Activated T-cell treated with anti-CD3 and anti-CD28 coated beads, Interleukin-2, amount 50 U/mL, for 72 hours (primary cell): ENCODE results near the gene TFAP2A. TPM values are rescaled to one million over a fixed set of nuclear protein-coding genes. Genes with fewer than 3 reads are reported as not detected.

ENCODE experiments used
- ATAC-seq, 2 donors: fragments of 150-1000 bp; cut with Tn5 transposase; replicated peaks in 1 of 2; 2 replicates each; pipeline ENCODE4 v1.10.0; 2021; ENCODE audit warnings: moderate library complexity in 2 of 2, mild to moderate bottlenecking in 1 of 2
- DNase-seq, 2 donors: peaks; one replicate each; pipeline ENCODE4 v3.0.0; 2021 to 2022; ENCODE audit warnings: mixed read lengths in 1 of 2
- H3K27ac Mint-ChIP-seq: one replicate; pipeline ENCODE4 v1.8.0; 2022; ENCODE audit warnings: mild to moderate bottlenecking, moderate library complexity, mixed read lengths
- H3K27me3 Mint-ChIP-seq: one replicate; pipeline ENCODE4 v1.8.0; 2022; ENCODE audit warnings: low read depth, mixed read lengths
- H3K36me3 Mint-ChIP-seq, 2 donors: one replicate each; pipeline ENCODE4 v1.8.0; 2022; ENCODE audit warnings: mixed read lengths in 2 of 2, mild to moderate bottlenecking in 1 of 2; ENCODE audit not compliant: insufficient read depth in 2 of 2
- H3K4me1 Mint-ChIP-seq: one replicate; pipeline ENCODE4 v1.8.0; 2022; ENCODE audit warnings: low read depth, mixed read lengths
- H3K4me3 Mint-ChIP-seq, 2 donors: one replicate each; pipeline ENCODE4 v1.8.0; 2022; ENCODE audit warnings: mild to moderate bottlenecking in 2 of 2, mixed read lengths in 2 of 2, moderate library complexity in 2 of 2
- H3K9me3 Mint-ChIP-seq, 2 donors: one replicate each; pipeline ENCODE4 v1.8.0; 2022; ENCODE audit warnings: mixed read lengths in 2 of 2
- total RNA-seq, 2 donors: library from RNA; stranded (reverse); gene quantifications; one replicate each; pipeline ENCODE4 v1.2.3, GENCODE V29; 2022

Gene TFAP2A
- total RNA-seq, 2 donors from 2014 or later, result 0.35 to 0.36 TPM

DNA sequence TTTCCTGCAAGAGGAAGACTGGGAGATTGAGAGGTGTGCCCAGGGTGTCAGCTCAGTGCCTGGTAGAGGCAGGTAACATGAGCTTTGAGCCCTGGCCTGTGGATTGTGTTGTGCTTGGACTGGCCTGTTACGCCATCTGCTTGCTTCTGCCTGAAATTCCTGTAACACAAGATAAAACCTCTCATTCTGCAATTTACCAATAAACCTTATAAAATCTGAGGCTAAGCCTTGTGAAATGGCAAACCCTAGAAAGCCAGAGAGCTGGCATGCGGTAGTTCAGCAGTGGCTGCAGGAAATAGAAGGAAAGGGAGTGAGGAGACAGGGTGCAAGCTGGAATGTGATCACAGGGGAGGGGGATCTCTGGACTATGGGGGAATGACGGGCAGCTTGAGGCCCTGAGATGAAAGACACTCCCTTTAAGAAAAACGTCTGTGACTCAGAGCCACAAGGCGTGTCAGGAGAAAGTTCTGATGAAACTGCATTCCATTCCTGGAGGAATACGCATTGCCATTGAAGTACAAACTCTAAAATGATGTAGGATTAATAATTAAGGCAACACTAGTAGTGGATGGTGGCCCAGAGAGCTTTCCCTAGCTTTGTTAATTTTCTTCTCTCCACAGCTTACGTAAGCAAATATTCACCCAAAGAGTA, 26.3 kb upstream of the TFAP2A start:
- ATAC-seq, result no peak
- H3K27me3 Mint-ChIP-seq, result peaks cover 17% of the 10 kb centered on the region

DNA sequence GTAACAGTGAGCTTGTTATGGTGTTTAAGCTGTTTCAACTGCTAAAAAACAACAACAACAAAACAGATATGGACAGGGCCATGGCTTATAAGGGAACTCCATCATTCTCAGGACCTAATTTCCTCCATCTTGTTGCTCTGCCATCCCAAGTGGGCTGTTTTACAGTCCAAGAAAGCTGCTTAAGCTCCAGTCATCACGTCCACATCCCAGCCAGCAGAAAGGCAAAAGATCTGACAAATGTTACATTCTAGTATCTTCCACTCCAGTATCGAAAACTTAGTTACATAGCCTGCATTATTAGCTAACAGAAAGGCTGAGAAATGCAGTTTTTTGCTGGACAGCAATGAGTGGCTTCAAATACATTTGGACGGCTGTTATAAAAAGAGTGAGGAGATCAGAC, 23.0 kb upstream of the TFAP2A start:
- H3K27me3 Mint-ChIP-seq, result peaks cover 23% of the 10 kb centered on the region
- no peak for DNase-seq
- no peak for ATAC-seq
- no peaks in the 10 kb centered on the region for H3K9me3 Mint-ChIP-seq
- H3K36me3 Mint-ChIP-seq, result no peaks in the 10 kb centered on the region
- H3K4me1 Mint-ChIP-seq, result no peaks in the 10 kb centered on the region
- no peak overlapping the region for H3K4me3 Mint-ChIP-seq
- no peak overlapping the region for H3K27ac Mint-ChIP-seq

More for the DNA sequence above, 26.3 kb upstream of the TFAP2A start:
- H3K4me3 Mint-ChIP-seq, result no peak overlapping the region
- no peak for DNase-seq
- no peaks in the 10 kb centered on the region for H3K36me3 Mint-ChIP-seq
- no peaks in the 10 kb centered on the region for H3K4me1 Mint-ChIP-seq
- no peaks in the 10 kb centered on the region for H3K9me3 Mint-ChIP-seq
- H3K27ac Mint-ChIP-seq, result no peak overlapping the region

DNA sequence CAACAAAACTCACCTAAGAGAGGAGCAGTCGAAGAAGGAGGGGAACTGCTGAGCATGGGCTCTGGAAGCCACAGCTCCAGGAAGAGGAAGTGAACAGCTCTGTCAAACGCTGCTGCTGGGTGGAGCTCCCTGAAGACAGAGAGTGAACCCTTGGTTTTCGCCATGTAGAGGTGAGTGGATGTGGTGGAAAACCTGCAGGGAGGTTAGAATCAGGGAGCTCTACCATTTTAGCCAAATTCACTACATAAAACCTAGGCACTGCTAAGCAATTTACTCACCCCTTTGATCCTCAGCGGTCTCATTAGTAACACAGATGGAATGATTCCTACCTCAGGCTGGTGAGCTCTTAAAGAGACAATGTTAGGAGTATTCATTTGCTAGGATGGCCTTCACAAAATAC, 19.4 kb upstream of the TFAP2A start:
- H3K9me3 Mint-ChIP-seq, result no peaks in the 10 kb centered on the region
- no peak for ATAC-seq
- H3K27ac Mint-ChIP-seq, result no peak overlapping the region
- no peak for DNase-seq
- H3K27me3 Mint-ChIP-seq, result peaks cover 25% of the 10 kb centered on the region
- no peak overlapping the region for H3K4me3 Mint-ChIP-seq
- no peaks in the 10 kb centered on the region for H3K4me1 Mint-ChIP-seq
- H3K36me3 Mint-ChIP-seq, result no peaks in the 10 kb centered on the region

DNA sequence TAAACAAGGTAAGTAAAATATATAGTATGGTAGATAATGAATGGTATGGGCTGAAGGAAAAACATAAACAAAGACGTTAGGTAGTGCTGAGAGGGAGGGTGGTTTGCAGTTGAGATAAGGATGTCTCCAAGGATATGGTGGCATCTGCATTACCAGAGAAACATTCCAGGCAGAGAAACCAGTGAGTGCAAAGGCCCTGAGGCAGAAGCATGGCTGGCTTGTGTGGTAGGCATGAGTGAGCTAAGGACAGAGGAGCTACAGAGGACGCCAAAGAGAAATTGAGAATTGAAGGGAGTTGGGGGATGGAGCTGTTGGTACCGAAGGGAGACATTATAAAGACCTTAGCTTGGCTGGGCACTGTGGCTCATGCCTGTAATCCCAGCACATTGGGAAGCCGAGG, 18.4 kb upstream of the TFAP2A start:
- DNase-seq, result no peak
- no peak for ATAC-seq
- Mint-ChIP-seq H3K27ac (no peak overlapping the region), H3K4me3 (no peak overlapping the region), H3K36me3 (no peaks in the 10 kb centered on the region), H3K4me1 (no peaks in the 10 kb centered on the region), H3K27me3 (peaks cover 26% of the 10 kb centered on the region), H3K9me3 (no peaks in the 10 kb centered on the region)

DNA sequence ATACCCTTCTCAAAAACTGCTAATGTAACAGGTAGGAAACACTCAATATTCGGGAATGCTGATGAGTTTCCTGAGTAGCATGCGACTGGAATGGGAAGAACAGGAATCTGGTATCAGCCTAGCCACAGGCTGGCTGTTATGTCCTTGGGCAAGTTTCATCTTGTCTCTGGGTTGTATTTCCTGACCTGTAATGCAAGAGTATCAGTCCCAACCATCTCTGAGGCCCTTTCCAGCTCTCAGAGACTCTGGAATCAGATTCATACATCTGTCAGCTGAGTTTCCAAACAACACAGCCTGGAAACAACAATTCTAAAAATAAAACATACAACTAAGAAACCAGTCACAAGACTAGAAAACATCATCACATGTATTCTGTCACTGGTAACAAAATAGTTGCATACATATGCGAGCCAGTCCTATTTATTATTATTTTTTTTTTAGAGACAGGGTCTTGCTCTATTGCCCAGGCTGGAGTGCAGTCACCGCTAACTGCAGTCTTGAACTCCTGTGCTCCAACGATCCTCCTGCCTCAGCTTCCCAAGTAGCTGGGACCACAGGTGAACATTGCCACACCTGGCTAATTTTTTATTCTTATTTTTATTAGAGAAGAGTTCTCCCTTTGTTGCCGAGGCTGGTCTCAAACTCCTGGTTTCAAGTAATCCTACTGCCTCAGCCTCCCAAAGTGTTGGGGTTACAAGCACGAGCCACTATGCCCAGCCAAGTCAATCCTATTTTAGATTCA, 16.7 kb upstream of the TFAP2A start:
- Mint-ChIP-seq H3K27me3 (peaks cover 33% of the 10 kb centered on the region), H3K4me3 (no peak overlapping the region), H3K36me3 (no peaks in the 10 kb centered on the region), H3K9me3 (no peaks in the 10 kb centered on the region), H3K4me1 (peaks cover 3% of the 10 kb centered on the region), H3K27ac (no peak overlapping the region)
- DNase-seq, result no peak
- ATAC-seq, result no peak

DNA sequence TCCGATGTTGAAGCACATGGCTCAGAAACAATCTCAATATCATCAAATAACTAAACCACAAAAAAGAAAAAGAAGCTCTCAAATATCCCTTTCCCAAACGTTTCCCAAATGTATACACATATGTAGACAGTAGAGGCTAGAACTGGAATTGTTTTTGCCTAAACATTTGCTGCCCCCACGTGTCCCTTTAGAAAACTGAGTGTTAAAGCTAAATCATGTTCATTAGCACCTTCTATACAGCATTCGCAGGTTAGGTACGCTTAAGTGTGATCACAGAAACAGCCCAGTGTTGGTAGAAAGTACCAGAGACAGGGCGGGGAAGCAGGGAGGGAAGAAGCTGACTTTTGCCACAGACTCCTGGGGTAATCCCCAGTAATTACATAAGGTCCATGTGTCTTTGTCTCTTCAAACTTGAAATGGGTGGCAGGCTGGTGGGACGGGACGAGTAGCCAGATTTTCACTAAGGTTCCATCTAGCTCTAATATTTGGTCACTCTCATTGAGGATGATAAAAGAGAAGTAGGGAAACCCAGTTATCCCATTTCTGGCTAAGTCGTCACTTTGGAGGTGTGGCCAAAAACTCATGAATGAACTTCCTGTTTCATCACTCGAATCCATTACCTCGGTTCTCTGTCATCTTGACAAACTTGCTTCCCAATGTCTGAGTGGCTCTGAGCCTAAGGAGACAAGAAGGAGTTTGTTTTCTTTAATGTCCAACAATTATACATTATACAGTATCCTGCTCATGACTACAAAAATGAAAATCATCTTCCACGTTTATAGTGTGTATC, 15.0 kb upstream of the TFAP2A start:
- DNase-seq (no peak), ATAC-seq (peak; percentile 49 to 70)
- peaks cover 44% of the 10 kb centered on the region for H3K27me3 Mint-ChIP-seq
- H3K27ac Mint-ChIP-seq, result no peak overlapping the region
- no peaks in the 10 kb centered on the region for H3K9me3 Mint-ChIP-seq
- H3K4me1 Mint-ChIP-seq, result peaks cover 12% of the 10 kb centered on the region
- H3K4me3 Mint-ChIP-seq, result peak overlapping the region; percentile 54 to 68
- peaks cover 0 to 1% of the 10 kb centered on the region in 2 donors for H3K36me3 Mint-ChIP-seq

DNA sequence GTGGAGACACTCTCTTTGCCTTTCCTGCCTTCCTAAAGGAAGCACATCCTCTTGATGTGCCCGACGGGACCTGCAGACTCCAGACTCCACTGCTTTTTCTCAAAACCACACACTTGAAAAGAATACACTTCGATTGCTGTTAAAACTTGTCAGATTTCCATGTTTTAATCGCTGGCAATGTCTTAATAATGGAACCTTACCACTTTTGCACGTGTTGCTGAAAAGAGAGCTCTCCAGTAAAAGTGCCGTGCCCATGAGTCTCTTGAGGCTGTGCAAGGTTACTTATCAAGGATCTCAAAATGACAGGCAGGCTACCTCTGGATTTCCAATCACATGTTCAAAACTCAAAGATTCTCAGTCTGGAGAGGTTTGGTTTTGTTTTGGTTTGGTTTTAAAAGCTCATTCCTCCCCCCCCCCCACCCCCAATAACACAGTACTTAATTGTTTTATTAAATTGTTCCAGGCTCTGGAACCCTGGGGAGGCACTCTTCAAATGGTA, 12.0 kb upstream of the TFAP2A start:
- Mint-ChIP-seq H3K4me3 (peak overlapping the region; percentile 70 to 82), H3K9me3 (no peaks in the 10 kb centered on the region), H3K27me3 (peaks cover 67% of the 10 kb centered on the region), H3K27ac (no peak overlapping the region), H3K4me1 (peaks cover 16% of the 10 kb centered on the region), H3K36me3 (peaks cover 0 to 1% of the 10 kb centered on the region in 2 donors)
- DNase-seq (no peak), ATAC-seq (no peak)

DNA sequence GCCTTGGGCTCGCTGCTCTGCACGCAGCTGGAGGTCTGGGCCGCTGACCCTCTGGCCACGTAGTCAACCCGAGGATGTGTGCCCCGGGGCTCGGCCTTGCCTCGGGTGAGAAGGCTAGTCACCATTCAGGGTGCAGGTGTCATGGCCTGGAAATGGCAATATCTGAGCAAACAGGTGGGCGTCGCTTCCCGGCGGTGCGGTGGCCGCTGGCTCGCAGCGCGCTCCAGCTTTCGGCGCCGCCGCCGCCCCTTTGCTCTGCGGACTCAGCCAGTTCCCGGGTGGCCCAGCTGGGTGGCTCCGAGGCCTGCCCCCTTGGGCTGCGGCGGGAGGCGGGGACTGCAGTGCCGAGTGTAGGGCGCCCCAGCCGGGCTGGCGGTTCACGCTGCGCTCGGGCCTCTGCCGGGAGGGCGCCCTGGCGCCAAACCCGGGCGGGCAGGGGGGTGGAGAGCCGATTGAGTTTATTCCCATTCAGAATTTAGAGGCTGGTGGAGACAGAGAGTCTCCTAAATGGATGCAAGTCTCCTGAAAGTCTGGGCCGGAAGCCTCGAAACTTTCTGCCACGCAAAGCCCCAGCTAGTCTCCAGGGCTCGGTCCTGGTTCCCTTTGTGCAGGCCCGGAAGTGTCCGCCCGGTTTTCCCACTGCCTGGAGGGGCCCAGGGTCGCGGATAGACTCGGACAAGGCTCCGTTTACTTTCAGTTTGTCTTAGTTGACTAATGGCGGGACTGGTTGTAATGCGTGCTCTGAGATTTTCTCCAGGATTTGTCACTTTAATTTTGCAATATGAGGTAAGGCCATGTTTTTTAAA, 11.3 kb upstream of the TFAP2A start:
- DNase-seq (no peak), ATAC-seq (peak; percentile 61 to 67)
- H3K27ac Mint-ChIP-seq, result no peak overlapping the region
- peaks cover 20% of the 10 kb centered on the region for H3K4me1 Mint-ChIP-seq
- no peaks in the 10 kb centered on the region for H3K9me3 Mint-ChIP-seq
- peak overlapping the region; percentile 70 to 82 for H3K4me3 Mint-ChIP-seq
- H3K36me3 Mint-ChIP-seq, result peaks cover 0 to 1% of the 10 kb centered on the region in 2 donors
- peaks cover 74% of the 10 kb centered on the region for H3K27me3 Mint-ChIP-seq

DNA sequence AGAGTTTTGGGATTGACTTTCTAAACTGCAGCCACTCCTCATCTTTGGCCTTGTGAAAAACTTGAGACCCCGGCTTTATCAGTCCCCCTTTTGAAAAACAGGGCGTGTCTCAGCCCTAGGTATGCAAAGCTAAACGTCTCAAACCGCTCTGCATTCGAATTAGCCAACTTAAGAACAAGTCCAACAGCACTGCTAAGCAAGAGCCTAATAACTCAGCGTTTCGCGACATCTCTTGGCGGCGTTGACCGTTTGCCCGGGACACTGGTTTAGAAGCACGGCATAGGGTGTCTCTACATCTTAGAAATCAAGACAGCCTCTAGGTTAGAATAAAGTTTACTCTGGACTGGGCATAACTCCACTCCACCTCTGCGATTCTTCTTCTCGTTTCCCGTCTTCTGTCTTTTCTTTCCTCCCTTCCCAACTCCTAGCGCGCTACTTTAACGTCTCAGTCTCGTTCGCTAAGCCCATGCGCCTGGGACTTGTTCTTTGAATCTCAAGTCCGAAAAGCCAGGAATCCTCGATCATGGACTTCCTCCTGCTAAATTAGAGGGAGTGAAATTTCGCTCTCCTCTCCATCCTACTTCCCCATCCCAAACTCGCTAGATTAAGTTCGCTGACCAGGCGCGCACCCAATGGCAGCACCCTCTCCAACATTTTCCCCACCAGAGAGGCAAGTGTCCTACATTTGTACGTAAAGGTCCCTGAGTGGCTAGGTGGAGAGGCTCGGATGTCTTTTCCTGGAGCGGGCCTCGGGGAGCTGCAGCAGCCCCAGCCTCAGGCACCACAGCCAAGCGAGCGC, 10.5 kb upstream of the TFAP2A start:
- Mint-ChIP-seq H3K27ac (no peak overlapping the region), H3K4me1 (peaks cover 21% of the 10 kb centered on the region), H3K36me3 (peaks cover 0 to 1% of the 10 kb centered on the region in 2 donors), H3K4me3 (peak overlapping the region; percentile 70 to 82), H3K27me3 (peaks cover 75% of the 10 kb centered on the region), H3K9me3 (no peaks in the 10 kb centered on the region)
- ATAC-seq (no peak), DNase-seq (no peak)

DNA sequence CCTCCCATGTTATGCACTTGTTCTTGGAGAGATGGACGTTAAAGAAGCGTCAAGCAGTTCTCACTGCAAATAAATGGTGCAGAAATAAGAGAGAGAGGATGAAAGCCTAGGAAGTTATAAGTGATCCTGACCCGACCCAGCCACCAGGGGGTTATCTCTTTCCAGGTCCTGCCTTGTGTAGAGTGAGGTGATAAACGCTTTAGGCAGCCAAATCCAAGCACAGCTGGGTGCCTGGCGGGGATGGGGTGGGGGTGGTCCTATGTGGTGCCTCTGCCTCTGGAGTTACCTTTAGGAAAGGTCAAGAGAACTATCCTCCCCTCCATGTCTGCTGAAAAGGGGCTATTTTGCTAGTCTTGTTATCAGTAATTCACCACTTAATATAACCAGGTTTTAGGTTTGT, 9.2 kb upstream of the TFAP2A start:
- H3K4me3 Mint-ChIP-seq, result no peak overlapping the region
- DNase-seq (no peak), ATAC-seq (no peak)
- no peaks in the 10 kb centered on the region for H3K9me3 Mint-ChIP-seq
- H3K27ac Mint-ChIP-seq, result no peak overlapping the region
- peaks cover 1 to 3% of the 10 kb centered on the region in 2 donors for H3K36me3 Mint-ChIP-seq
- peaks cover 76% of the 10 kb centered on the region for H3K27me3 Mint-ChIP-seq
- H3K4me1 Mint-ChIP-seq, result peaks cover 27% of the 10 kb centered on the region

DNA sequence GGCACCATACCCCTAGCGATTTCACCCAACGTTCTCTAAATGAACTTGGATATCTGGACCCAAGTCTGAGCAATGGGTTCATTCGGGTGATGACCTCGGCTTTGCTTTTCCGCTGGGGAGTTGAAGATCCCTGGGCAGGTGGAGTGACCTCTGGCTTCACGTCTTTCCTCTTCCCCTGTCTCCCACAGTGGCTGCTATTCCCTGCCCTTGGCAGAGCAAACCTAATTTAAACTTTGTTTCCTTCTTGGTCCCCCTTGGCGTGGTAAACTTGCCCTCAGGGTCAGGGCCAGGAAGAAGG, 7.8 kb upstream of the TFAP2A start:
- H3K27ac Mint-ChIP-seq, result no peak overlapping the region
- DNase-seq (no peak), ATAC-seq (no peak)
- peaks cover 89% of the 10 kb centered on the region for H3K27me3 Mint-ChIP-seq
- H3K4me1 Mint-ChIP-seq, result peaks cover 37% of the 10 kb centered on the region
- no peaks in the 10 kb centered on the region for H3K9me3 Mint-ChIP-seq
- H3K4me3 Mint-ChIP-seq, result no peak overlapping the region
- H3K36me3 Mint-ChIP-seq, result peaks cover 3 to 6% of the 10 kb centered on the region in 2 donors
